NT2/D1 (cell line): ENCODE data around the gene SNED1.

Source experiments
- YY1 ChIP-seq: IDR thresholded peaks from 2 replicates; pipeline ENCODE4 v1.6.1; 2011; ENCODE audit not compliant: insufficient read length, insufficient read depth
- ZNF274 ChIP-seq: IDR thresholded peaks from 2 replicates; pipeline ENCODE4 v1.6.1; 2011; ENCODE audit warnings: mild to moderate bottlenecking, low read depth, low read length

GRCh38 chr2:240965296-240965904, 33.0 kb upstream of the SNED1 start:
- TF ChIP-seq YY1 (no peak), ZNF274 (no peak)
